ENCODE data around the gene VSX2. TPM values are rescaled to one million over a fixed set of nuclear protein-coding genes. Genes with fewer than 3 reads are reported as not detected.

The VSX2 gene
- polyA plus RNA-seq, 2 donors: not detected

GRCh38 chr14:74207943-74208342, 31.3 kb upstream of the VSX2 start:
- Histone ChIP-seq H3K4me1 (ENCODE audit: control insufficient read depth in 2 of 2, insufficient read depth in 2 of 2, low read length in 1 of 2) (no peaks in the 10 kb centered on the region), H3K27ac (ENCODE audit: low read depth in 2 of 2, low read length in 1 of 2) (no peak overlapping the region), H3K36me3 (ENCODE audit: control insufficient read depth in 2 of 2, insufficient read depth in 2 of 2, low read length in 1 of 2) (no peaks in the 10 kb centered on the region), H3K27me3 (ENCODE audit: control insufficient read depth in 1 of 2, insufficient read depth in 2 of 2, low read length in 2 of 2) (no peaks in the 10 kb centered on the region), H3K4me3 (ENCODE audit: low read depth in 1 of 2, low read length in 2 of 2) (no peak overlapping the region), H3K9me3 (ENCODE audit: control insufficient read depth in 2 of 2, insufficient read depth in 1 of 2, low read depth in 1 of 2, low read length in 1 of 2) (no peaks in the 10 kb centered on the region)
- 79 to 84% methylated on average over 3 of the region's 3 CpGs for WGBS, 2 donors

- H3K36me3 ChIP-seq (ENCODE audit: control insufficient read depth in 2 of 2, insufficient read depth in 2 of 2, low read length in 1 of 2): no peaks in the 10 kb centered on the region
- H3K27ac ChIP-seq (ENCODE audit: low read depth in 2 of 2, low read length in 1 of 2): no peak overlapping the region
- no peak overlapping the region for H3K4me3 ChIP-seq (ENCODE audit: low read depth in 1 of 2, low read length in 2 of 2)
- 71 to 73% methylated on average over 8 of the region's 8 CpGs for WGBS, 2 donors
- H3K9me3 ChIP-seq (ENCODE audit: control insufficient read depth in 2 of 2, insufficient read depth in 1 of 2, low read depth in 1 of 2, low read length in 1 of 2): no peaks in the 10 kb centered on the region
- H3K27me3 ChIP-seq (ENCODE audit: control insufficient read depth in 1 of 2, insufficient read depth in 2 of 2, low read length in 2 of 2): no peaks in the 10 kb centered on the region
- no peaks in the 10 kb centered on the region for H3K4me1 ChIP-seq (ENCODE audit: control insufficient read depth in 2 of 2, insufficient read depth in 2 of 2, low read length in 1 of 2)
Observed at GRCh38 chr14:74208642-74209041, 30.6 kb upstream of the VSX2 start.

- Histone ChIP-seq H3K27me3 (ENCODE audit: control insufficient read depth in 1 of 2, insufficient read depth in 2 of 2, low read length in 2 of 2) (no peaks in the 10 kb centered on the region), H3K4me3 (ENCODE audit: low read depth in 1 of 2, low read length in 2 of 2) (no peak overlapping the region), H3K36me3 (ENCODE audit: control insufficient read depth in 2 of 2, insufficient read depth in 2 of 2, low read length in 1 of 2) (no peaks in the 10 kb centered on the region), H3K27ac (ENCODE audit: low read depth in 2 of 2, low read length in 1 of 2) (no peak overlapping the region), H3K9me3 (ENCODE audit: control insufficient read depth in 2 of 2, insufficient read depth in 1 of 2, low read depth in 1 of 2, low read length in 1 of 2) (no peaks in the 10 kb centered on the region), H3K4me1 (ENCODE audit: control insufficient read depth in 2 of 2, insufficient read depth in 2 of 2, low read length in 1 of 2) (no peaks in the 10 kb centered on the region)
- WGBS, 2 donors: 81 to 86% methylated on average over 6 of the region's 6 CpGs
Observed at GRCh38 chr14:74211945-74212580, 27.2 kb upstream of the VSX2 start.

- Histone ChIP-seq H3K4me1 (ENCODE audit: control insufficient read depth in 2 of 2, insufficient read depth in 2 of 2, low read length in 1 of 2) (no peaks in the 10 kb centered on the region), H3K4me3 (ENCODE audit: low read depth in 1 of 2, low read length in 2 of 2) (no peak overlapping the region), H3K36me3 (ENCODE audit: control insufficient read depth in 2 of 2, insufficient read depth in 2 of 2, low read length in 1 of 2) (no peaks in the 10 kb centered on the region), H3K27ac (ENCODE audit: low read depth in 2 of 2, low read length in 1 of 2) (no peak overlapping the region), H3K27me3 (ENCODE audit: control insufficient read depth in 1 of 2, insufficient read depth in 2 of 2, low read length in 2 of 2) (peaks cover 0 to 2% of the 10 kb centered on the region in 2 donors), H3K9me3 (ENCODE audit: control insufficient read depth in 2 of 2, insufficient read depth in 1 of 2, low read depth in 1 of 2, low read length in 1 of 2) (no peaks in the 10 kb centered on the region)
- 72 to 73% methylated on average over 21 of the region's 21 CpGs for WGBS, 2 donors
Observed at GRCh38 chr14:74213907-74214803, 25.1 kb upstream of the VSX2 start.

- 87 to 88% methylated on average over 11 of the region's 11 CpGs for WGBS, 2 donors
- peaks cover 0 to 2% of the 10 kb centered on the region in 2 donors for H3K27me3 ChIP-seq (ENCODE audit: control insufficient read depth in 1 of 2, insufficient read depth in 2 of 2, low read length in 2 of 2)
- H3K27ac ChIP-seq (ENCODE audit: low read depth in 2 of 2, low read length in 1 of 2): no peak overlapping the region
- H3K4me3 ChIP-seq (ENCODE audit: low read depth in 1 of 2, low read length in 2 of 2): no peak overlapping the region
- no peaks in the 10 kb centered on the region for H3K9me3 ChIP-seq (ENCODE audit: control insufficient read depth in 2 of 2, insufficient read depth in 1 of 2, low read depth in 1 of 2, low read length in 1 of 2)
- no peaks in the 10 kb centered on the region for H3K36me3 ChIP-seq (ENCODE audit: control insufficient read depth in 2 of 2, insufficient read depth in 2 of 2, low read length in 1 of 2)
- H3K4me1 ChIP-seq (ENCODE audit: control insufficient read depth in 2 of 2, insufficient read depth in 2 of 2, low read length in 1 of 2): no peaks in the 10 kb centered on the region
Observed at GRCh38 chr14:74216671-74217070, 22.6 kb upstream of the VSX2 start.

- H3K27me3 ChIP-seq (ENCODE audit: control insufficient read depth in 1 of 2, insufficient read depth in 2 of 2, low read length in 2 of 2): peaks cover 0 to 2% of the 10 kb centered on the region in 2 donors
- WGBS, 2 donors: 11% methylated on average over 40 of the region's 40 CpGs
- no peaks in the 10 kb centered on the region for H3K9me3 ChIP-seq (ENCODE audit: control insufficient read depth in 2 of 2, insufficient read depth in 1 of 2, low read depth in 1 of 2, low read length in 1 of 2)
- H3K4me3 ChIP-seq (ENCODE audit: low read depth in 1 of 2, low read length in 2 of 2): peak overlapping the region in 1 of 2 donors; percentile 2
- H3K27ac ChIP-seq (ENCODE audit: low read depth in 2 of 2, low read length in 1 of 2): no peak overlapping the region
- no peaks in the 10 kb centered on the region for H3K36me3 ChIP-seq (ENCODE audit: control insufficient read depth in 2 of 2, insufficient read depth in 2 of 2, low read length in 1 of 2)
- no peaks in the 10 kb centered on the region for H3K4me1 ChIP-seq (ENCODE audit: control insufficient read depth in 2 of 2, insufficient read depth in 2 of 2, low read length in 1 of 2)
Observed at GRCh38 chr14:74217672-74218448, 21.4 kb upstream of the VSX2 start.

GRCh38 chr14:74218462-74218861, 20.8 kb upstream of the VSX2 start:
- Histone ChIP-seq H3K4me3 (ENCODE audit: low read depth in 1 of 2, low read length in 2 of 2) (no peak overlapping the region), H3K9me3 (ENCODE audit: control insufficient read depth in 2 of 2, insufficient read depth in 1 of 2, low read depth in 1 of 2, low read length in 1 of 2) (no peaks in the 10 kb centered on the region), H3K27ac (ENCODE audit: low read depth in 2 of 2, low read length in 1 of 2) (no peak overlapping the region), H3K36me3 (ENCODE audit: control insufficient read depth in 2 of 2, insufficient read depth in 2 of 2, low read length in 1 of 2) (no peaks in the 10 kb centered on the region), H3K27me3 (ENCODE audit: control insufficient read depth in 1 of 2, insufficient read depth in 2 of 2, low read length in 2 of 2) (peaks cover 0 to 2% of the 10 kb centered on the region in 2 donors), H3K4me1 (ENCODE audit: control insufficient read depth in 2 of 2, insufficient read depth in 2 of 2, low read length in 1 of 2) (no peaks in the 10 kb centered on the region)
- 53 to 58% methylated on average over 4 of the region's 4 CpGs for WGBS, 2 donors

GRCh38 chr14:74219277-74220205, 19.7 kb upstream of the VSX2 start:
- WGBS, 2 donors: 66 to 67% methylated on average over 13 of the region's 13 CpGs
- Histone ChIP-seq H3K4me1 (ENCODE audit: control insufficient read depth in 2 of 2, insufficient read depth in 2 of 2, low read length in 1 of 2) (no peaks in the 10 kb centered on the region), H3K36me3 (ENCODE audit: control insufficient read depth in 2 of 2, insufficient read depth in 2 of 2, low read length in 1 of 2) (no peaks in the 10 kb centered on the region), H3K9me3 (ENCODE audit: control insufficient read depth in 2 of 2, insufficient read depth in 1 of 2, low read depth in 1 of 2, low read length in 1 of 2) (no peaks in the 10 kb centered on the region), H3K27me3 (ENCODE audit: control insufficient read depth in 1 of 2, insufficient read depth in 2 of 2, low read length in 2 of 2) (peaks cover 0 to 2% of the 10 kb centered on the region in 2 donors), H3K27ac (ENCODE audit: low read depth in 2 of 2, low read length in 1 of 2) (no peak overlapping the region), H3K4me3 (ENCODE audit: low read depth in 1 of 2, low read length in 2 of 2) (no peak overlapping the region)

- no peaks in the 10 kb centered on the region for H3K4me1 ChIP-seq (ENCODE audit: control insufficient read depth in 2 of 2, insufficient read depth in 2 of 2, low read length in 1 of 2)
- no peak overlapping the region for H3K4me3 ChIP-seq (ENCODE audit: low read depth in 1 of 2, low read length in 2 of 2)
- no peaks in the 10 kb centered on the region for H3K9me3 ChIP-seq (ENCODE audit: control insufficient read depth in 2 of 2, insufficient read depth in 1 of 2, low read depth in 1 of 2, low read length in 1 of 2)
- peaks cover 0 to 2% of the 10 kb centered on the region in 2 donors for H3K27me3 ChIP-seq (ENCODE audit: control insufficient read depth in 1 of 2, insufficient read depth in 2 of 2, low read length in 2 of 2)
- H3K27ac ChIP-seq (ENCODE audit: low read depth in 2 of 2, low read length in 1 of 2): no peak overlapping the region
- no peaks in the 10 kb centered on the region for H3K36me3 ChIP-seq (ENCODE audit: control insufficient read depth in 2 of 2, insufficient read depth in 2 of 2, low read length in 1 of 2)
- 86 to 87% methylated on average over 6 of the region's 6 CpGs for WGBS, 2 donors
Observed at GRCh38 chr14:74220991-74221390, 18.3 kb upstream of the VSX2 start.

All from esophagus (tissue), 2 donors.